ENCODE results near the gene VPS33B.

Gene VPS33B

GRCh38 chr15:90986790-90987507, 35.4 kb downstream of the VPS33B start:
- no peak overlapping the region for H3K4me3 ChIP-seq
- no peaks in the 10 kb centered on the region for H3K9me3 ChIP-seq
- H3K27me3 ChIP-seq = no peaks in the 10 kb centered on the region
- H4K20me1 ChIP-seq = peaks cover 81% of the 10 kb centered on the region
- peaks cover 43% of the 10 kb centered on the region for H3K36me3 ChIP-seq
- no peak overlapping the region for H3K27ac ChIP-seq
- TF ChIP-seq Cebpa-rat (IDR thresholded peaks at IDR 0.05) = no peak
- 0 out of 2 replicates have a peak overlapping the region, but pooled peaks have one; percentile 15 for H3K9ac ChIP-seq
- peak overlapping the region; percentile 68 for H3K4me2 ChIP-seq
- peaks cover 52% of the 10 kb centered on the region for H3K4me1 ChIP-seq

DNA sequence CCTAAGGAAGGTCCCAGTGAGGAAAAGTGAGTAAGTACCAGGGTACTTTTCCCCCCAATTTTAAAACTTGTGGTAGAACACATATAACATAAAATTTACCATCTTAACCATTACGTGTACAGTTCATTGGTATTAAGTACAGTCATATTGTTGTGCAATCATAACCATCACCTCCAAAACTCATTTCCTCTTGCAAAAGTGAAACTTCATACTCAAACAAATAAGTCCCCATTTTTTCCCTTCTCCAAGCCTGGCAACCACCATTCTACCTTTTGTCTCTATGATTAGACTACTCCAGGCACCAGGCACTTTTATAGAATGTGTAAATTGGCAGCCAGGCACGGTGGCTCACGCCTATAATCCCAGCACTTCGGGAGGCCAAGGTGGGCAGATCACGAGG, 40.3 kb downstream of the VPS33B start:
- H3K9me3 ChIP-seq = no peaks in the 10 kb centered on the region
- H3K27ac ChIP-seq = 0 out of 2 replicates have a peak overlapping the region, but pooled peaks have one; percentile 14
- H3K4me3 ChIP-seq = no peak overlapping the region
- H3K4me1 ChIP-seq = peaks cover 22% of the 10 kb centered on the region
- H3K4me2 ChIP-seq = peak overlapping the region; percentile 24; the same call in 1 of the 2 replicates
- H3K36me3 ChIP-seq = peaks cover 88% of the 10 kb centered on the region
- no peaks in the 10 kb centered on the region for H3K27me3 ChIP-seq
- peaks cover 36% of the 10 kb centered on the region for H4K20me1 ChIP-seq
- peak; percentile 64; the same call in 1 of the 2 replicates for TF ChIP-seq Cebpa-rat (IDR thresholded peaks at IDR 0.05)
- H3K9ac ChIP-seq = no peak overlapping the region

GRCh38 chr15:90981681-90982080, 40.7 kb downstream of the VPS33B start:
- H3K36me3 ChIP-seq = peaks cover 92% of the 10 kb centered on the region
- no peak overlapping the region for H3K9ac ChIP-seq

GRCh38 chr15:90979582-90979981, 42.8 kb downstream of the VPS33B start:
- Histone ChIP-seq H3K9ac (no peak overlapping the region), H3K4me3 (no peak overlapping the region), H3K4me1 (peaks cover 10% of the 10 kb centered on the region), H3K4me2 (no peak overlapping the region), H3K27ac (no peak overlapping the region), H3K36me3 (peaks cover 100% of the 10 kb centered on the region), H4K20me1 (peaks cover 10% of the 10 kb centered on the region), H3K27me3 (no peaks in the 10 kb centered on the region), H3K9me3 (no peaks in the 10 kb centered on the region)
- TF ChIP-seq Cebpa-rat (IDR thresholded peaks at IDR 0.05) = no peak

More at GRCh38 chr15:90981681-90982080, 40.7 kb downstream of the VPS33B start:
- Histone ChIP-seq H3K27me3 (no peaks in the 10 kb centered on the region), H4K20me1 (peaks cover 31% of the 10 kb centered on the region), H3K9me3 (no peaks in the 10 kb centered on the region), H3K4me1 (peaks cover 17% of the 10 kb centered on the region), H3K4me3 (no peak overlapping the region), H3K27ac (0 out of 2 replicates have a peak overlapping the region, but pooled peaks have one; percentile 14), H3K4me2 (peak overlapping the region; percentile 24; the same call in 1 of the 2 replicates)
- TF ChIP-seq Cebpa-rat (IDR thresholded peaks at IDR 0.05) = no peak

DNA sequence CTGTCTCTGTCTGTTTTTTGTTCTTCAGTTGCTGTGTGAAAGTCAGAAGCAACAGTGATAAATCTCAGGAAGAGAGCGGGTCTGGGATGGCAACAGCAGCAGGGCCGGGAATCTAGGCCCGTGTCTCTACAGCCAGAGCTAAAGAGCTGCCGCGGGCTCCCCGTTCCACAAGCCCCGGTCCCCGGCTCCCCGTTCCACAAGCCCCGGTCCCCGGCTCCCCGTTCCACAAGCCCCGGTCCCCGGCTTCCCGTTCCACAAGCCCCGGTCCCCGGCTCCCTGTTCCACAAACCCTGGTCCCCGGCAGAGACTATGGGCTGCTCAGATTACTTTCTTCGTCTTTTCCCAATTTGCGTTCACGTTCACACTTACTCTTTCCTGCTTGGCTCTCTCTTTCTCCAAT, 48.2 kb downstream of the VPS33B start:
- Histone ChIP-seq H3K27me3 (no peaks in the 10 kb centered on the region), H3K9ac (no peak overlapping the region), H3K36me3 (peaks cover 100% of the 10 kb centered on the region), H3K4me1 (no peaks in the 10 kb centered on the region), H3K4me3 (no peak overlapping the region), H4K20me1 (no peaks in the 10 kb centered on the region), H3K27ac (no peak overlapping the region), H3K9me3 (no peaks in the 10 kb centered on the region), H3K4me2 (no peak overlapping the region)
- no peak for TF ChIP-seq Cebpa-rat (IDR thresholded peaks at IDR 0.05)

GRCh38 chr15:90972133-90972532, 50.3 kb downstream of the VPS33B start:
- TF ChIP-seq Cebpa-rat (IDR thresholded peaks at IDR 0.05) = no peak
- H3K4me3 ChIP-seq = no peak overlapping the region
- no peaks in the 10 kb centered on the region for H3K4me1 ChIP-seq
- no peaks in the 10 kb centered on the region for H3K27me3 ChIP-seq
- no peak overlapping the region for H3K4me2 ChIP-seq
- peaks cover 100% of the 10 kb centered on the region for H3K36me3 ChIP-seq
- no peak overlapping the region for H3K27ac ChIP-seq
- no peaks in the 10 kb centered on the region for H3K9me3 ChIP-seq
- no peak overlapping the region for H3K9ac ChIP-seq
- no peaks in the 10 kb centered on the region for H4K20me1 ChIP-seq

DNA sequence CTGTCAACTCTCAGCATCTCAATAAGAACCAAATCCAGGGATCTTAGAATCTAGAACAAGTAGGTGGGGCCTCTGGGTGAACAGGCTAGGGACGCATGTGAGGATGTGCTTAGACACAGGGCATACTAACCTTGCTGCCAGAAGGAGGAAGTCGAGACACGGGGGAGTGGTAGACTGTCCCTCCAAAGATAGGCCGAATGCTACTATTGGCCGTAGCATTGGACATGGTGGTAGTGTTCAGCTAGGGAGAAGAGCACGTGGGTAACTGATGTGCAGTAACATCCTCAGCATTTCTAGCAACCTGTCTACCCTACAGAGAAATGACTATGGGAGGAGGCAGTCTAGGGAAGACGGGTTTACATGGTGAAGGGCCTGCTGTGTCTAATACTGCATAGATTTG, 52.1 kb downstream of the VPS33B start:
- Histone ChIP-seq H3K27me3 (no peaks in the 10 kb centered on the region), H3K27ac (no peak overlapping the region), H3K36me3 (peaks cover 100% of the 10 kb centered on the region), H3K9ac (no peak overlapping the region), H3K4me1 (no peaks in the 10 kb centered on the region), H3K9me3 (no peaks in the 10 kb centered on the region), H3K4me3 (no peak overlapping the region), H4K20me1 (no peaks in the 10 kb centered on the region), H3K4me2 (no peak overlapping the region)
- no peak for TF ChIP-seq Cebpa-rat (IDR thresholded peaks at IDR 0.05)

DNA sequence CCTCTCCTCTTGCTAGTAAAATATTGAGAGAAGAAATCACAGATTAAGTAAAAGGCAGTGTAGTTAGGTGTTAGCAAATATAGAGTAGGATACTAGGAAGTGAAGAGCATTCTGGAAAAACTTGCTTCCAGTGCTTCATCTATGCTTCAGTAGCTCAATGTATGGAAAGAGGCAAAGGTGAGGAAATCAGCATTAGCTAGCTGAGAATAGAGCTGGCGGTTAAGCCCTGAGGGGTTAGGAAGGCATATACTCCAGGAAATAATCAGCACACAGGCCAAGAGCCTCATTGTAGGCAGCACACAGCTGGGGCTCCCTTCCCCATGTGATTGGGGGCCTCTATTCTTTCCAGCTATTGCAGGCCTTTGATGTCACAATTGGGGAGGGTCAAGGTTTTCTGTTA, 54.0 kb downstream of the VPS33B start:
- H3K4me3 ChIP-seq = no peak overlapping the region
- no peak overlapping the region for H3K9ac ChIP-seq
- no peak overlapping the region for H3K4me2 ChIP-seq
- no peak overlapping the region for H3K27ac ChIP-seq
- H3K27me3 ChIP-seq = no peaks in the 10 kb centered on the region
- no peak for TF ChIP-seq Cebpa-rat (IDR thresholded peaks at IDR 0.05)
- H3K36me3 ChIP-seq = peaks cover 98% of the 10 kb centered on the region
- no peaks in the 10 kb centered on the region for H4K20me1 ChIP-seq
- H3K4me1 ChIP-seq = no peaks in the 10 kb centered on the region
- H3K9me3 ChIP-seq = no peaks in the 10 kb centered on the region

GRCh38 chr15:90967206-90967605, 55.2 kb downstream of the VPS33B start:
- H4K20me1 ChIP-seq = no peaks in the 10 kb centered on the region
- peaks cover 98% of the 10 kb centered on the region for H3K36me3 ChIP-seq
- no peak overlapping the region for H3K27ac ChIP-seq
- no peaks in the 10 kb centered on the region for H3K9me3 ChIP-seq
- H3K4me1 ChIP-seq = no peaks in the 10 kb centered on the region
- H3K27me3 ChIP-seq = no peaks in the 10 kb centered on the region
- no peak overlapping the region for H3K9ac ChIP-seq
- no peak for TF ChIP-seq Cebpa-rat (IDR thresholded peaks at IDR 0.05)
- no peak overlapping the region for H3K4me3 ChIP-seq
- H3K4me2 ChIP-seq = no peak overlapping the region

DNA sequence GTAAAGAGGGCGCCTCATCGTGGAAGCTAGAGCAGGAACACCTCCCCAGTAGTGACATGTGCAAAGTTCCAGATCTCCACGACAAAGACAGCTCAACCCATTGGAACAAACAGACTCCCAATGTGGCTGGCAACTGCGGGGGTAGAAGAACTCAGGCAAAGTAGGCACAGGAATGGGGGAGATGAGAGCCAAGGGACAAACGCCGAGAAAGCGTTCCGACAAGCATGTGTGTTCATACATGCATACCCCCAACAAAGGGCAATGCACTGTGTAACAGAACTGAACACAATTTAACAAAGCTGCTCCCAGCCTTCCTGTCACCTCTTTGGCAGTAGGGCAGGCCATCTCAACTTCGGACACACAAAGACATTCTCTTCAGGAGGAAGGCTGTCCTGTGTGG, 56.1 kb downstream of the VPS33B start:
- H3K9ac ChIP-seq = no peak overlapping the region
- H4K20me1 ChIP-seq = peaks cover 3% of the 10 kb centered on the region
- H3K9me3 ChIP-seq = no peaks in the 10 kb centered on the region
- no peak overlapping the region for H3K4me2 ChIP-seq
- peaks cover 98% of the 10 kb centered on the region for H3K36me3 ChIP-seq
- peaks cover 4% of the 10 kb centered on the region for H3K4me1 ChIP-seq
- no peaks in the 10 kb centered on the region for H3K27me3 ChIP-seq
- H3K4me3 ChIP-seq = no peak overlapping the region
- TF ChIP-seq Cebpa-rat (IDR thresholded peaks at IDR 0.05) = no peak
- H3K27ac ChIP-seq = no peak overlapping the region
